ENCODE measurements around the gene HPX. TPM values are rescaled to one million over a fixed set of nuclear protein-coding genes. Genes with fewer than 3 reads are reported as not detected.

HPX gene
- total RNA-seq, 2 donors from 2014 or later: 3.9 to 6.0 TPM

- 70 to 83% methylated on average over 1 to 2 of the region's 2 CpGs for WGBS, 2 experiments (ENCODE audit: insufficient coverage in 1 of 2, insufficient read length in 1 of 2)
- Histone ChIP-seq H3K27ac (ENCODE audit: low read depth, low read length) (no peak overlapping the region), H3K9me3 (ENCODE audit: control insufficient read depth, low read length) (no peaks in the 10 kb centered on the region), H3K4me1 (ENCODE audit: control insufficient read depth, insufficient read depth, low read length) (no peaks in the 10 kb centered on the region), H3K9ac (ENCODE audit: extremely low read depth, low read length, poor library complexity, severe bottlenecking) (no peak overlapping the region), H3K4me3 (ENCODE audit: low read length) (no peak overlapping the region), H3K36me3 (ENCODE audit: control insufficient read depth, insufficient read depth, low read length) (peaks cover 38% of the 10 kb centered on the region), H3K27me3 (ENCODE audit: control insufficient read depth, insufficient read depth, low read length, poor library complexity, severe bottlenecking) (no peaks in the 10 kb centered on the region)
- DNase-seq: no peak
- peaks cover 7% of the 10 kb centered on the region for H3K36me3 Mint-ChIP-seq (ENCODE audit: low read depth)
- H3K27me3 Mint-ChIP-seq (ENCODE audit: insufficient read depth): no peaks in the 10 kb centered on the region
- no peak overlapping the region for H3K4me3 Mint-ChIP-seq
- H3K27ac Mint-ChIP-seq: no peak overlapping the region
- no peak for TF ChIP-seq CTCF (conservative IDR thresholded peaks at IDR 0.05)
- no peaks in the 10 kb centered on the region for H3K9me3 Mint-ChIP-seq
- H3K4me1 Mint-ChIP-seq: no peaks in the 10 kb centered on the region
Measured at GRCh38 chr11:6455070-6455469, 14.3 kb upstream of the HPX start.

- Mint-ChIP-seq H3K27ac (no peak overlapping the region), H3K36me3 (ENCODE audit: low read depth) (peaks cover 7% of the 10 kb centered on the region), H3K9me3 (no peaks in the 10 kb centered on the region), H3K27me3 (ENCODE audit: insufficient read depth) (no peaks in the 10 kb centered on the region), H3K4me3 (no peak overlapping the region), H3K4me1 (no peaks in the 10 kb centered on the region)
- TF ChIP-seq CTCF (conservative IDR thresholded peaks at IDR 0.05): no peak
- DNase-seq: no peak
- no peak overlapping the region for H3K4me3 ChIP-seq (ENCODE audit: low read length)
- no peak overlapping the region for H3K27ac ChIP-seq (ENCODE audit: low read depth, low read length)
- H3K9me3 ChIP-seq (ENCODE audit: control insufficient read depth, low read length): no peaks in the 10 kb centered on the region
- 90 to 92% methylated on average over 2 of the region's 2 CpGs for WGBS, 2 experiments (ENCODE audit: insufficient coverage in 1 of 2, insufficient read length in 1 of 2)
- no peaks in the 10 kb centered on the region for H3K4me1 ChIP-seq (ENCODE audit: control insufficient read depth, insufficient read depth, low read length)
- H3K36me3 ChIP-seq (ENCODE audit: control insufficient read depth, insufficient read depth, low read length): peaks cover 45% of the 10 kb centered on the region
- H3K27me3 ChIP-seq (ENCODE audit: control insufficient read depth, insufficient read depth, low read length, poor library complexity, severe bottlenecking): no peaks in the 10 kb centered on the region
- no peak overlapping the region for H3K9ac ChIP-seq (ENCODE audit: extremely low read depth, low read length, poor library complexity, severe bottlenecking)
Measured at GRCh38 chr11:6453152-6453551, 12.4 kb upstream of the HPX start.

GRCh38 chr11:6452219-6452618 is 11.4 kb upstream of the HPX start:
- peaks cover 45% of the 10 kb centered on the region for H3K36me3 ChIP-seq (ENCODE audit: control insufficient read depth, insufficient read depth, low read length)
- no peaks in the 10 kb centered on the region for H3K27me3 Mint-ChIP-seq (ENCODE audit: insufficient read depth)
- H3K9ac ChIP-seq (ENCODE audit: extremely low read depth, low read length, poor library complexity, severe bottlenecking): no peak overlapping the region
- H3K27ac Mint-ChIP-seq: no peak overlapping the region
- H3K4me1 ChIP-seq (ENCODE audit: control insufficient read depth, insufficient read depth, low read length): no peaks in the 10 kb centered on the region
- H3K9me3 ChIP-seq (ENCODE audit: control insufficient read depth, low read length): no peaks in the 10 kb centered on the region
- no peak for TF ChIP-seq CTCF (conservative IDR thresholded peaks at IDR 0.05)
- H3K4me3 Mint-ChIP-seq: no peak overlapping the region
- H3K4me1 Mint-ChIP-seq: no peaks in the 10 kb centered on the region
- H3K9me3 Mint-ChIP-seq: no peaks in the 10 kb centered on the region
- no peak for DNase-seq
- no peaks in the 10 kb centered on the region for H3K27me3 ChIP-seq (ENCODE audit: control insufficient read depth, insufficient read depth, low read length, poor library complexity, severe bottlenecking)
- peaks cover 7% of the 10 kb centered on the region for H3K36me3 Mint-ChIP-seq (ENCODE audit: low read depth)
- H3K4me3 ChIP-seq (ENCODE audit: low read length): no peak overlapping the region
- WGBS, 2 experiments (ENCODE audit: insufficient coverage in 1 of 2, insufficient read length in 1 of 2): 95 to 100% methylated on average over 1 to 3 of the region's 3 CpGs
- H3K27ac ChIP-seq (ENCODE audit: low read depth, low read length): no peak overlapping the region

All from endodermal cell (in vitro differentiated cells).